IMR-90 (cell line): ENCODE measurements around the gene TACC2. TPM values are rescaled to one million over a fixed set of nuclear protein-coding genes. Genes with fewer than 3 reads are reported as not detected.

Source experiments
- ATAC-seq: fragments of 200-7000 bp; cut with Tn5 transposase; 2 replicates; pipeline ENCODE4 v1.9.1; 2020; ENCODE audit warnings: low read depth, mild to moderate bottlenecking, moderate library complexity
- BruUV-seq: library from RNA; stranded (reverse); fragments of 400-500 nt; replicated peaks from 2 replicates; lab custom pipeline; 2021; lab: Mats Ljungman, UMichigan
- CTCF ChIA-PET: fragments of 300-600 bp; formaldehyde crosslinking; extraction: SDS; loops from one replicate; lab custom pipeline; 2021; ENCODE audit warnings: antibody characterized with exemption; lab: Yijun Ruan, JAX
- POLR2A ChIA-PET: fragments of 300-600 bp; sonication (Branson Sonifier 250); formaldehyde crosslinking; loops from one replicate; lab custom pipeline; 2022; ENCODE audit warnings: antibody characterized with exemption; ENCODE audit not compliant: unreplicated experiment; lab: Charles Lee
- DNase-seq: peaks from one replicate; pipeline ENCODE4 v3.0.0; 2013
- H2AFZ ChIP-seq: replicated peaks from 2 replicates; pipeline ENCODE3; 2013; ENCODE audit warnings: low read length, mild to moderate bottlenecking; ENCODE audit not compliant: poor library complexity
- H2AK5ac ChIP-seq: 2 replicates; pipeline ENCODE4 v1.6.1; 2013; ENCODE audit warnings: low read depth, low read length, inconsistent platforms
- H2AK9ac ChIP-seq: replicated peaks from 2 replicates; pipeline ENCODE3; 2013; ENCODE audit warnings: mild to moderate bottlenecking, low read depth, low read length, moderate library complexity; ENCODE audit not compliant: poor library complexity
- H2BK120ac ChIP-seq: 2 replicates; pipeline ENCODE4 v1.6.1; 2013; ENCODE audit warnings: low read depth, low read length, inconsistent platforms
- H2BK15ac ChIP-seq: 3 replicates; pipeline ENCODE4 v1.6.1; 2013; ENCODE audit warnings: low read depth, low read length, inconsistent platforms
- H2BK20ac ChIP-seq: 2 replicates; pipeline ENCODE4 v1.6.1; 2013; ENCODE audit warnings: low read depth, mild to moderate bottlenecking, inconsistent platforms, low read length, moderate library complexity
- H2BK5ac ChIP-seq: 2 replicates; pipeline ENCODE4 v1.6.1; 2013; ENCODE audit warnings: mild to moderate bottlenecking, low read depth, low read length, inconsistent platforms; ENCODE audit not compliant: poor library complexity, severe bottlenecking
- H3K14ac ChIP-seq: replicated peaks from 2 replicates; pipeline ENCODE4 v1.6.1; 2013; ENCODE audit warnings: low read depth, low read length, inconsistent platforms
- H3K18ac ChIP-seq: 2 replicates; pipeline ENCODE4 v1.6.1; 2013; ENCODE audit warnings: low read depth, low read length, control low read depth
- H3K23ac ChIP-seq: 2 replicates; pipeline ENCODE4 v1.6.1; 2013; ENCODE audit warnings: low read depth, low read length, inconsistent platforms
- H3K27ac ChIP-seq: 2 replicates; pipeline ENCODE4 v1.5.1; 2013; ENCODE audit warnings: mild to moderate bottlenecking, control low read depth, low read length; ENCODE audit not compliant: insufficient read depth
- H3K27me3 ChIP-seq: 2 replicates; pipeline ENCODE4 v1.6.1; 2013; ENCODE audit warnings: low read length; ENCODE audit not compliant: control insufficient read depth, insufficient read depth
- H3K36me3 ChIP-seq: 2 replicates; pipeline ENCODE4 v1.6.1; 2013; ENCODE audit warnings: low read length, mixed read lengths; ENCODE audit not compliant: control insufficient read depth, insufficient read depth
- H3K4ac ChIP-seq: 2 replicates; pipeline ENCODE4 v1.6.1; 2013; ENCODE audit warnings: low read depth, low read length, inconsistent platforms
- H3K4me1 ChIP-seq: 2 replicates; pipeline ENCODE4 v1.6.1; 2013; ENCODE audit warnings: low read length, mixed read lengths; ENCODE audit not compliant: control insufficient read depth, insufficient read depth
- H3K4me2 ChIP-seq: 2 replicates; pipeline ENCODE4 v1.6.1; 2013; ENCODE audit warnings: low read depth, mild to moderate bottlenecking, control low read depth, low read length, moderate library complexity
- H3K4me3 ChIP-seq: 2 replicates; pipeline ENCODE4 v1.5.1; 2013; ENCODE audit warnings: low read depth, mild to moderate bottlenecking, control low read depth, low read length, moderate library complexity; ENCODE audit not compliant: insufficient read depth
- H3K56ac ChIP-seq: 2 replicates; pipeline ENCODE4 v1.6.1; 2013; ENCODE audit warnings: low read length, inconsistent platforms; ENCODE audit not compliant: insufficient read depth; ENCODE audit errors: extremely low read depth
- H3K79me1 ChIP-seq, 2 experiments: 2 replicates each; pipeline ENCODE4 v1.6.1; 2013; ENCODE audit warnings: low read length in 2 of 2, inconsistent platforms in 1 of 2, low read depth in 1 of 2
- H3K9ac ChIP-seq: 2 replicates; pipeline ENCODE4 v1.6.1; 2013; ENCODE audit warnings: low read depth, low read length, control low read depth
- H3K9me1 ChIP-seq: 2 replicates; pipeline ENCODE4 v1.6.1; 2013; ENCODE audit warnings: low read length, inconsistent platforms; ENCODE audit not compliant: insufficient read depth
- H3K9me3 ChIP-seq: 2 replicates; pipeline ENCODE4 v1.6.1; 2013; ENCODE audit warnings: low read length; ENCODE audit not compliant: control insufficient read depth, insufficient read depth
- H4K20me1 ChIP-seq: 2 replicates; pipeline ENCODE4 v1.6.1; 2013; ENCODE audit warnings: low read length, inconsistent platforms; ENCODE audit not compliant: insufficient read depth
- H4K5ac ChIP-seq: 2 replicates; pipeline ENCODE4 v1.6.1; 2013; ENCODE audit warnings: mild to moderate bottlenecking, low read depth, low read length, control low read depth
- H4K8ac ChIP-seq, 2 experiments: 2 replicates each; pipeline ENCODE4 v1.6.1; 2013; ENCODE audit warnings: low read depth in 2 of 2, low read length in 2 of 2, control low read depth in 1 of 2, inconsistent platforms in 1 of 2
- H4K91ac ChIP-seq: 2 replicates; pipeline ENCODE4 v1.6.1; 2013; ENCODE audit warnings: low read depth, low read length, inconsistent platforms; ENCODE audit not compliant: insufficient read depth
- FOS ChIP-seq: fragments of 150-350 bp; IDR thresholded peaks from 2 replicates; pipeline ENCODE4 v1.6.1; 2016; ENCODE audit warnings: low read depth, low read length
- MAFK ChIP-seq: IDR thresholded peaks from 2 replicates; pipeline ENCODE4 v1.6.1; 2012; ENCODE audit warnings: low read depth, low read length, improper control_type of control experiment
- POLR2A ChIP-seq: IDR thresholded peaks from 2 replicates; pipeline ENCODE4 v1.6.1; 2012; ENCODE audit warnings: mild to moderate bottlenecking, low read depth, low read length
- RAD21 ChIP-seq: IDR thresholded peaks from 2 replicates; pipeline ENCODE4 v1.6.1; 2012; ENCODE audit warnings: low read length, improper control_type of control experiment
- RCOR1 ChIP-seq: IDR thresholded peaks from 2 replicates; pipeline ENCODE4 v1.6.1; 2012; ENCODE audit warnings: mild to moderate bottlenecking, low read length, improper control_type of control experiment; ENCODE audit not compliant: insufficient replicate concordance
- RFX5 ChIP-seq: IDR thresholded peaks from 2 replicates; pipeline ENCODE4 v1.8.0; 2012; ENCODE audit warnings: low read depth, mild to moderate bottlenecking, low read length, moderate library complexity
- SMC3 ChIP-seq: fragments of 150-350 bp; IDR thresholded peaks from 2 replicates; pipeline ENCODE4 v1.6.1; 2016; ENCODE audit warnings: low read depth, mild to moderate bottlenecking, antibody characterized with exemption, low read length, moderate library complexity
- WGBS, 2 experiments: methylation state at CpG; one replicate each; pipeline versions ENCODE4 v1.1.5 to v1.1.7; 2013; ENCODE audit warnings: missing lambda C conversion rate in 2 of 2; ENCODE audit not compliant: insufficient read length in 1 of 2; ENCODE audit errors: extremely low coverage in 2 of 2; 5-methylcytosine and 5-hydroxymethylcytosine counted together
- dilution Hi-C: fragments of 300-500 bp; cut with HindIII; formaldehyde crosslinking; loops from one replicate; pipeline ENCODE4 v1.14.3; 2018; ENCODE audit warnings: low sequenced_read_pairs; ENCODE audit not compliant: unreplicated experiment
- in situ Hi-C: fragments of 300-500 bp; cut with MboI; formaldehyde crosslinking; loops from 3 replicates; pipeline ENCODE4 v1.14.3; 2019; ENCODE audit warnings: low sequenced_read_pairs, inconsistent platforms, mixed read lengths
- intact Hi-C: fragments of 100-400 bp; cut with micrococcal nuclease; formaldehyde crosslinking; loops from 2 replicates; pipeline ENCODE4 v1.10.0; 2022
- polyA plus RNA-seq, 3 experiments: library from polyadenylated mRNA; depleted of rRNA; stranded (reverse); fragments of >200 nt; gene quantifications; 2 replicates each; pipeline ENCODE4 v1.2.3, GENCODE V29; 2012; ENCODE audit warnings: low replicate concordance in 1 of 3
- total RNA-seq: library from RNA; depleted of rRNA; stranded (reverse); fragments of >200 nt; gene quantifications from 2 replicates; pipeline ENCODE4 v1.2.3, GENCODE V29; 2012
- TF ChIP-seq, protein P1 (sequence below): fragments of 150-350 bp; IDR thresholded peaks from 2 replicates; pipeline ENCODE4 v1.6.1; 2016; ENCODE audit warnings: low read depth, mild to moderate bottlenecking, low read length, moderate library complexity, borderline replicate concordance

Gene TACC2
- total and polyA plus RNA-seq, 2 of the 4 experiments (the other 2 are of a cell fraction) = 2.9 to 15.4 TPM

DNA sequence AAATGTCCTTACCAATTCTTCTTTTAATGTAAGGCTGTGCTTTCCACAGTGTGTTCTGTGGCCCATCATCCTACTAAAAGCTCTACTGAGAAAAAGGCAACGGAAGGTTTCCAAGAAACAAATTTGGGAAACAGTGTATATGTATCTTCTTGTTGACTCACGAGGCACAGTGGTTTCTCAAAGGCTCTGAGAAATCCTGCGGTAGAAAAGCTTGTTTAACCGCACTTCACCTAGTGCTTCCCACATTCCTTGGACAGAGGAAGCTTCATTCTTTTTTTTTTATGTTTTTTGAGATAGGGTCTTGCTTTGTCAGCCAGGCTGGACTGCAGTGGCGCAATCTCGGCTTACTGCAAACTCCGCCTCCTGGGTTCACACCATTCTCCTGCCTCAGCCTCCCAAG is 84.5 kb downstream of the TACC2 start:
- H2BK120ac ChIP-seq = no peak overlapping the region
- no peak overlapping the region for H3K4ac ChIP-seq
- no TSS peak for BruUV-seq
- H2AK5ac ChIP-seq = no peak overlapping the region
- no peak overlapping the region for H3K14ac ChIP-seq
- in situ Hi-C loops = no loop called here
- H3K27me3 ChIP-seq = peaks cover 2% of the 10 kb centered on the region; the same call in 1 of the 2 replicates
- no peak overlapping the region for H3K27ac ChIP-seq
- H3K4me2 ChIP-seq = no peak overlapping the region
- H4K5ac ChIP-seq = no peak overlapping the region
- DNase-seq (no peak), ATAC-seq (no peak)
- H3K4me1 ChIP-seq = no peaks in the 10 kb centered on the region
- H4K20me1 ChIP-seq = no peaks in the 10 kb centered on the region
- H3K79me1 ChIP-seq = no peaks in the 10 kb centered on the region
- H3K9me1 ChIP-seq = no peaks in the 10 kb centered on the region
- no peak overlapping the region for H3K9ac ChIP-seq
- H3K36me3 ChIP-seq = no peaks in the 10 kb centered on the region
- CTCF ChIA-PET = interaction anchor here (0.6 kb wide), 1 partner anchor 33 kb away, joined by 5 read pairs; no protein-coding TSS in a partner anchor
- H2BK5ac ChIP-seq = no peak overlapping the region
- H3K18ac ChIP-seq = no peak overlapping the region
- no peak overlapping the region for H2AK9ac ChIP-seq
- no peak overlapping the region for H3K4me3 ChIP-seq
- H3K23ac ChIP-seq = no peak overlapping the region
- POLR2A ChIA-PET = interaction anchor here (0.7 kb wide), 1 partner anchor 101 kb away, joined by 3 read pairs; no protein-coding TSS in a partner anchor
- intact Hi-C loops = no loop called here
- H3K56ac ChIP-seq = no peak overlapping the region
- H4K8ac ChIP-seq = no peak overlapping the region
- WGBS, 2 experiments = no CpG with 5 or more reads among the region's 7 CpGs
- no peak overlapping the region for H4K91ac ChIP-seq
- no peaks in the 10 kb centered on the region for H3K9me3 ChIP-seq
- no peak for TF ChIP-seq FOS
- no peak for TF ChIP-seq RCOR1
- TF ChIP-seq, protein P1, sequence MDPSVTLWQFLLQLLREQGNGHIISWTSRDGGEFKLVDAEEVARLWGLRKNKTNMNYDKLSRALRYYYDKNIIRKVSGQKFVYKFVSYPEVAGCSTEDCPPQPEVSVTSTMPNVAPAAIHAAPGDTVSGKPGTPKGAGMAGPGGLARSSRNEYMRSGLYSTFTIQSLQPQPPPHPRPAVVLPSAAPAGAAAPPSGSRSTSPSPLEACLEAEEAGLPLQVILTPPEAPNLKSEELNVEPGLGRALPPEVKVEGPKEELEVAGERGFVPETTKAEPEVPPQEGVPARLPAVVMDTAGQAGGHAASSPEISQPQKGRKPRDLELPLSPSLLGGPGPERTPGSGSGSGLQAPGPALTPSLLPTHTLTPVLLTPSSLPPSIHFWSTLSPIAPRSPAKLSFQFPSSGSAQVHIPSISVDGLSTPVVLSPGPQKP = no peak
- TF ChIP-seq RAD21 = no peak
- no peak for TF ChIP-seq POLR2A
- TF ChIP-seq RFX5 = no peak
- no peak for TF ChIP-seq MAFK
- no peak for TF ChIP-seq SMC3
- no peak overlapping the region for H2BK15ac ChIP-seq
- H2BK20ac ChIP-seq = no peak overlapping the region
- no peak overlapping the region for H2AFZ ChIP-seq
- dilution Hi-C loops = no loop called here
